GM21786 (cell line): ENCODE results near the gene UTS2B.
"Not testable (repeated sequence)": the region's sequence is repeated elsewhere in the genome, so short reads cannot be mapped to it uniquely, and the experiment has no call there.

Source experiments
- ATAC-seq: cut with Tn5 transposase; IDR thresholded peaks from one replicate; pipeline ENCODE4 v1.9.1; 2021; ENCODE audit not compliant: unreplicated experiment

Gene UTS2B

DNA sequence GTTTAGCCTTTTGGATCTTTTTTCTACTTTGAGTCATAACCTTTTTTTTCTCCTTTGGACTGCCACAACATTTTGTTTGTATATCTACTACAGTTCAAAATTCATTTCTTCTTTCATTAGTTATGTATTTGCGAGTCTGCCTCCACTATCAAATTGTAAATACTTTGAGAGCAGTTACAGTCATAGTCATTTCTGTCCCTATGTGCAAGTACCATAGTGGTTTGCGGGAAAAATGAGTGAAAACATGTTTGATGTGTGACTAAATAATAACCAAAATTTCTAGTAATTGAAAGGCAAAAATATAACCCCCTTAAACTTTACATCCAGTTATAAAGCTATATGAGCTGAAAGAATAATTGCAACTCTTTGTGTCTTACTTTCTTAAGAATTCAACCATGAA is 46.9 kb downstream of the UTS2B start:
- no peak for ATAC-seq

DNA sequence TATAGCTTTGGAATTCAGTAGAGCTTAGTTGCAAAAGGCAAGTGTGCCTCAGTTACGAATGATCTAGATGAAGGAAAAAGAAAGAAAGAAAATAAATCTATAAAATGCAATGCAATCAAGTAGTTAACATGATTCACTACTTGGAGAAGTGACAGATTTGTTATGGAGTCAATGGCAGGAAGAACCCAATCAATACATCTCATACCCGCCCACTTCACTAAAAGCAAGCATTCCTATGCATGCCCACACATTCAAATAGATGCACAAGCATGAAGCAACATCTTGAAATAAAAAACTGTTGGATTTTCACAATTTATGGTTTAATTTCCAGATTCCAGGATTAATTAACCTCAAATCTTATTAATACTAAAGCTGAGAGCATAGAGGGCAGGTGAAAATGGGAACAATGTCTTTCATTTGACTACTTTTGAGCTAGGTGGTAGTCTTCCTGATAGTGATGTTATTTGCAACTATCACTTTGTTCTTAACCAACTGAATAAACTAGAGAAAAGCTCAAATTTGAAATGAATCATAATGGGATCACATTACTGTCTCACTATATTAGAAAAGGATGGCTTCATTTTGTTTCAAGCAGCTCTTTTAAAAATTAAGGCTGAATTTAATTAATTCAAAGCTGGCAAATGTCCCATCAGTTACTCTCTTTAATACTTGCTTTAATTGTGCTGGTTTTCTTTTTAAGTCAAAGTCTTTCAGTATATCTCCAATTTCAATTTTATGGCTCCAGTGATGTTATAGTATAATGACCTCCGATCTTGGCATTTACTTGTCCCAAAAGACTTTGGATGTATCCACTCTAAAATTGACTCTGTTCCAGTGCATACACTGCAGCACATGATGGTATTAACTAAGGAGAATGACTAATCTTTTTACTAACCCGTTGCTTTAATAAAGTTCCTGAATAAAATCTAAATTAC is 47.8 kb downstream of the UTS2B start:
- no peak for ATAC-seq

DNA sequence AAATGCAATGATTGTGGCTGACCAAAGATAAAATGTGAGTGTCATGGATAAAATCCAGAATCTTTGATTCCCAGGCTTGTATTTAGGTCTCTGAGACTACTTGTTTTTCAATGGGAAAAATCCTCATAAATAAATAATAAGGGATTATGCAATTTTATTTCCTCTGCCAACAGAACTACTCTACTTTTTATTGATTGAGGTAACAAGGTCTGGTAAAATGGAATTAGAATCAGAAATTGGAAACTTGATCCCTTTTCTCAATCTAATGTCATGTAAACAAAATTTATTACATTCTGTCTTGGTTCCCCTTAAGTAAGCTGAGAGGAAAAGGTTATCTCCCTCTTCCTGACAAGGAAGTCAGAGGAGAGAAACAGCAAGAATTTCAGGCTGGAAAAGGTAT is 49.4 kb downstream of the UTS2B start:
- no peak for ATAC-seq

DNA sequence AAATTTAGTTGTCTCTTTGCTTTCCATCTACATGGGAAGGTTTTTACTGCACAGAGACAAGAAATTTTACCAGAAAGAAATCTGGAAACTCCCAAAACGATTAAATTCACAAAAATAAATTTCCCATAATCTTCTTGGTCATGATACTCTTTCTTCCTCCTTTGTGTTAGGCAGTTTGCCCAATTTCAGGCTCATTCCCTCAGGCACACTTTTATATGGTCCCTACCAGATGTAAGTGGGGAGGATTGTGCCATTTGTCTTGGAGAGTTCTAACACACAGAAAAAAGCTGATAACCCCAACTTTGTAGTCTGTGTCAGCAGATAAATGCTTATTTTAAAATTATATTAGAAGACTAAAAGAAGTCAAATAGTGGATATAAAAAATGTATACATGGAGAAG is 50.2 kb downstream of the UTS2B start:
- ATAC-seq = no peak

DNA sequence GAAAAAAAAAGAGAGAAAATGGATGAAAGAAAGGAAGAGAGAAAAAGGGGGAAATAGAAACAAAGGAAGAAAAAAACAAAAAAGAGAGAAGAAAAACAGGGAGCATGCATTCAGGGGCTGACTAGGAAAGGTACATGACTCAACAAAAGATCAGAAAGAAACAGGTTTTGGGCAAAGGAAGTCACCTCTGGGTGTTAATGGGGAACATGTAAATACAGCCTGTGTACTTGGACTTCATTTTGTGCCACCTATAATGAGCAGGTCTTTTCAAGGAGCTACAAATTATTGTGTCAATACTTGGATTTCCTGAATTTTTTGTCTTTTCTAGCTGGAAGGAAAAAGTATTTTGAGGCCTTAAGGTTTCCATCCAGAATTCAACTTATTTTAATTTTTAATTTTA is 54.6 kb downstream of the UTS2B start:
- no peak for ATAC-seq

DNA sequence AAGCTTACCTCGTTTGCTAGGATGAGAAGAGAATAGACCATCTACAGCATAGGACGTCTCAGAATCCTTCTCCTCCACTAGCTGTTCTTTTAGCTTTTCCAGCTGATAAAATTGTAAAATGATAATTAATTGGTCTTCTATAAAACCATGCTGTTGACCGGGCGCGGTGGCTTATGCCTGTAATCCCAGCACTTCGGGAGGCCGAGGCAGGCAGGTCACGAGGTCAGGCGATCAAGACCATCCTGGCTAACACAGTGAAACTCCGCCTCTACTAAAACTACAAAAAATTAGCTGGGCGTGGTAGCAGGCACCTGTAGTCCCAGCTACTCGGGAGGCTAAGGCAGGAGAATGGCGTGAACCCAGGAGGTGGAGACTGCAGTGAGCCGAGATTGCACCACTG is 55.1 kb downstream of the UTS2B start:
- ATAC-seq = not testable (repeated sequence)

DNA sequence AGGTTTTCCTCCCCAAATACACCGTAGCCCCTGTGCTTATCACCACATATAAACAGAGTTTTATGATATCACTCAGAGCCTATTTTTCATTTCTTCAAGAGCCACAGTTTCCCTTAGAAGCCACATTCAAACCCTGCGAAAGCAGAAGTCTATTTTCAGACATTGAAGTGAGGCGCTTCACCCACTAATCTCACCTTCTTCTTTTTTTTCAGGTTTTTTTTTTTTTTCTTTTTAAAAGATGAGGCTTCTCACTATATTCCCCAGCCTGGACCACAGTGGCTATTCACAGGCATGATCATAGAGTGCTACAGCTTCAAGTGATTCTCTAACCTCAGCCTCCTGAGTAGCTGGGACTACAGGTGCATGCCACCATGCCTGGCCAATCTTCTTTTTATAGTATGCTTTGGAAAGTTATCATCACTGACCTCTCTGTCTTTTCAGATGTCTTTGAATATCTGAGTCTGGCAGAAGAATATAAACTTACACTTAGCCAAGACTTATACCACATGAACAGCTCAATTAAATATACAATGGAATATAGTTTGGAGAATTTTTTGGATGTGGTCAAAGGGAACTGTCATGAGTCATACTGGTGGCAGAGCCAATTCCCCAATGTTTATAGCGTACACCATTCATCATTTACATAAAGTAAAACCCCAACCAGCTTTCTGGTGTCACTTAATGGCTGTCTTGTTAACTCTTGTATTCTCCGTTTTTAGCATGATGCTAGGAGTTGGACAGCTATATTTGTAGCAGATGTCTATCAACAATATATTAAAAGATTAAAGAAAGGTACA is 60.8 kb downstream of the UTS2B start:
- ATAC-seq = peak; percentile 69

DNA sequence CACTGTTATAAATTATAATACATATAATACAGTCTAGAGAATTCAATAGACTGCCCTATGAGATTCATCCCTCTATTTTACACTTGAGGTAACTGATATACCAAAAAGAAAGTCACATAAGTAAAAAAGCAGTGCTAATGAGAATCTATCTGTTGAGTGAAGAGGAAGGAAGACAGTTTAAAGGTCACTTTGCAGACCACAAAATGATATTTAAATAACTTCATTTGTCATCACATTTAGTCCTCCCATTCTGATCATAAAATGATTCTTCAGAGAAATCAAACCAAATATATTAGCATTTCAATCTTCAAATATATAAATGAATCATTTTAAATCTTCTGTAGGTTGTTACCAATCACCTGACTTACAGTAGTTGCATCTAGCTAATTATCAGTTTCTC is 61.6 kb downstream of the UTS2B start:
- no peak for ATAC-seq

DNA sequence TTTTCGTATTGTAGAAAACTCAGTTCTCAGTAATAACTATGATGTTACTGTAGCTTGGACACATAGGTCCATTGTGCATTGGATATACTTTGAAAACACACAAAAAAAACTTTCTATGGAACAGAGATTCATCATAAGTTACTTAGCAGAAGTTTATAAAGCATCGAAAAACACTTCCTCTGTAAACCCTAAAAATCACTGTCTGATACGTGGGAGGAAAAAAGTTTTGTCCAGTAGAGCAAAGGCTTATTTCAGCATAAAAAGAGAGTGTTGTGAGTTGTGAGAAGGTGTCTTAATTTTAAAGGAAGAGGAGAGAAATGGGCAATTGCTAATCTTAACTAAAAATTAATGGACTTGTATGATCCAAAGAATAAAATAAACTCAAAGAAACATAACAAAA is 66.5 kb downstream of the UTS2B start:
- no peak for ATAC-seq

DNA sequence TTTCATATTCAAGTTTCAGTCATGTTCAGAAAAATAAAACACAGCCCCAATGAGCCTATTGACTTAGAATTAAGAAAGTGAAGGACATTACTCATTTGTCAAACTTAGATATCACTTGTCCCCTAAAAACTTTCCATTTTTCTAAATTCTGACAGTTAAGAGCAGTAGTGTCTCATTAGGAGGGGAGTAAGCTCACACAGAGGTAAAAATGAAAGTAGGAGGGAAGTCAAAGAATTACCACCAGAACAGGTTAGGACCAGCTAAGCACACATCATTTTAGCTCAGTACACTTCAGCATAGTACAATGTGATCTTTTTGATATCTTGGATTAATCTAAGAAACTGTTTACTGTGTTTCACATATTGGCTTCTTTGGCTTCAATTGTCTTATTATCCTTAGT is 67.0 kb downstream of the UTS2B start:
- ATAC-seq = peak; percentile 85

DNA sequence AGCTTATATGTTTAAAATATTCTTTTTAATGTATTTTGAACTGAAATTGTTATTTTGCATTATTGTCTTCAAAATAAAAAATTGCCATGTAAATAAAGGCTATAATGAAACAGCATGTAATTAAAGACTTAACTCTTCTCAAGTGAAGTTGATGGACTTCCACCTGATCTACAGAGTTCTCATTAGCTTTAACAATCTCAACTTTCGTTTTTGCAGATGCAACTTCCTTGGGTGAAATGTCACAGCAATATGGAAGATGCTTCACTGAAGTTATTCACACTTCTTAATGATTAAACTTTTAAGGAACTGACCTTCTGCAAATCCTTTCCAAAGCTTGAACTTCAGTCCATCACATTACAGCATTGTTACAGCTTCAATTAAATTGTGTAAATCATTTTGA is 67.7 kb downstream of the UTS2B start:
- ATAC-seq = peak; percentile 69

DNA sequence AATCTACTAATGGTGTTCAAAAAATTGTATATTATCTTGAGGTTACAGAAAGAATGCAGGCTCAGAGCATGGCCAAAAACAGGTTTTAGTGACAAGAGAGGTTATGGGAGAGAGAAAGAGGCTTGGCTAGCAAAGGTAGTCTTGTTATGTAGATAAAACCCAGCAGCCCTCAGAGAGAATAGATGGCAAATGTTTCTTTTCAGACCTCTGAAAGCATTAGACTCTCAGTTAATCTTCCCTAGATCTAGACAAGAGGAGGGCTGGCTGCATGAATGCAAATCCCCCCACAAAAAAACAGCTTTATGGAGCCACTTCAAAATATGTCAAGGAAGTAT is 69.1 kb downstream of the UTS2B start:
- ATAC-seq = no peak

DNA sequence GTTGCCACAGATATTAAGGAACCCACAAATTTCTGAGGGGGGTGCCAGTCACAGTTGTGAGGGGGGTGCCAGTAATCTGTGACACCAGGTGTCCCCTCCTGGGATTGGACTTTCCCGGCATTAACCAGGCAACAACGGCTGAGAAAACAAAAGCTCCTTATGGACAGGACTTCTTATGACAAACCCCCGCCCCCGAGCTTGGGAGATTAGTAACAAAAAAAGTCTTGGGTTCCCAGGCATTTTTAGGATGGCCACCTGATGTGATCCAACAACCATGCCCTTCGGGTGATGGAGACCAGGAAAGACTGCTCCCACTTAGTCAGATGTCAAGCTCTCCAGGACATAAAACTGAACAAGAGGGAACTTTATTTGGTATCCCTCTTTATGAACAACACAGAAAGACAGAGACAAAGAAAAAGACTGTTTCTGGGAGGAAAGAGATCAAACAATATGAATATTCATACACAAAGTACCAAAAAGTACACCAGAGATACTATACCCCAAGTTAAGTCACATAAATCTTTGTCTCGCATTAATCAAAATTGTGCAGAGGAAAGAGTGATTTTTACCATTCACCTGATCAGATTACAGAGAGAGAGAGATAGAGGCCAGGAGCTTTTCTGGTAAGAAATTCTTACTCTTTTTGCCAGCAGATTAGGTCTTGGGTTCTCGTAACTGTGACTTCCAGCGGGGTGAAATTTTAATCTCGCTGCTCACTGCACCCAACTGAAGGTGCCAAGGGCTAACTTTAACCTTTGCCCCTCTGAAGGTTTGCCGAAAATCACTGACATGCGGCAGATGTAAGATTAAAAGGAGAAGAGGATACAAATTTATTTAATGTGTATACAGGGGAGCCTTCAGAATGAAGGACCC is 69.7 kb downstream of the UTS2B start:
- no peak for ATAC-seq

DNA sequence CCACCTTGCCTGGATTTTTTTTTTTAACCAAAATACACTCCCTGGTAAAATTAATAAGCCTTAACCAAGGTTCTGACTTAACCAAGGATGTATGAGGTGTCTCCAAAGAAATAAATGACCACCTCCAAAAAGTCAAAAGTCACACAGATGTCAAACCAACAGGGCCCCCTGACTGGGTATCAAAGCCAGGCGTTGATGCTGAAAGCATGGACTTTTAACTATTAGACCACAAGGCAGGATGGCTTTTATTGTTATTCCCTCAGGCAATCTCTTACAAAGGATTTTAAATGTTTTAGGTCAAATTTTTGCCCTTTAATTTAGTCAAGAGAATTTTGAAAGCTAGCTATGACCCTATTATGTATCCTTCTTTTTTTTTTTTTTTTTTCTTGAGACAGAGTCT is 70.8 kb downstream of the UTS2B start:
- no peak for ATAC-seq

DNA sequence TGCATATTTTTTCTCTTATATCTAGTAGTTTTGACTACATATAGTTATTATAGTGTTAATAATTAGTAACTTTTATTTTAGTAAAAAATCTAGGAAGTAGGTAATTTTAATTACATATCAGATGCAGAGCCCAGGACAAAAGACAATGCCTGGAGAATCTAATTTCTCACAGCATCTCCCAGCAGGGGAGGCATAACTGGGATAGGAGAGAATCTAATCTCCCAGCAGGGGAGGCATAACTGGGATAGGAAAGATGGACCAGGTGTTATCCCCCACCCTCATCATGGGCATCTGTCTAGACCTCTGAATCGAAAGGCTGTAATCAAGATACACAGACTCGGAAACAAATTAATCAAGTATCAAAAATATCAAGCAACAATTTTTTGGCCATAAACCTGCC is 73.0 kb downstream of the UTS2B start:
- no peak for ATAC-seq

DNA sequence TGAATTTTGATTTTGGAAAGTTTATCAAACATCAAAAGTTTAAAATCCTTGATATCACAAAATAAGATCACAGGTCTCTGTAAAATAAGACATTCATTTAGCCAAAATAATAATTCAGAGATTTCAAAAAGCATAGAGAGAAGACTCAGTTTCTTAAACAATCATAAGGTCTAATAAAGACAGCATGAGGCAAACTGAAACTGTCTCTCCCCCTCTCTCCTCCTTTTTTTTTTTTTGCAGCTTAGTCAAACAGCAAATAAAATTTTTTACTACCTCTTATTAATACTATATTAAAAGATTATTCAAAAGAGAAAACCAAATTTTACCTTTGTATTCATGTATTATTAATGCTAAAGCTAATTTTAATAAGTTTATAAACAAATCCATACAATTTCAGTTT is 73.9 kb downstream of the UTS2B start:
- no peak for ATAC-seq

DNA sequence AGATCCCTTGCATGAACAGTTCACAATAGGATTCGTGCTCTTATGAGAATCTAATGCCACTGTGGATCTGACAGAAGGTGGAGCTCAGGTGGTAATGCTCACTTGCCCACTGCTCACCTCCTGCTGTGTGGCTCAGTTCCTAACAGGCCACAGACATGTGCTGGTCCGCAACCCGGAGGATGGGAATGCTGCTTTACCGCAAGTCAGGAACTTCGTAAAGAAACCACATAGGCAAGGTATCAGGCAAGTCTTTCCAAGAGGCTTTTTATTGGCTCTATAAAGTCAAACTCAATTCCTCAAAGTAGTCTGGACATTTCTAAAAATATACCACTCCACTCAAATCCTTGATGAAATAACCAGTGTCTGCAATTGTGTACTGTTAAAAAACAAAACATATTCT is 75.2 kb downstream of the UTS2B start:
- ATAC-seq = no peak

DNA sequence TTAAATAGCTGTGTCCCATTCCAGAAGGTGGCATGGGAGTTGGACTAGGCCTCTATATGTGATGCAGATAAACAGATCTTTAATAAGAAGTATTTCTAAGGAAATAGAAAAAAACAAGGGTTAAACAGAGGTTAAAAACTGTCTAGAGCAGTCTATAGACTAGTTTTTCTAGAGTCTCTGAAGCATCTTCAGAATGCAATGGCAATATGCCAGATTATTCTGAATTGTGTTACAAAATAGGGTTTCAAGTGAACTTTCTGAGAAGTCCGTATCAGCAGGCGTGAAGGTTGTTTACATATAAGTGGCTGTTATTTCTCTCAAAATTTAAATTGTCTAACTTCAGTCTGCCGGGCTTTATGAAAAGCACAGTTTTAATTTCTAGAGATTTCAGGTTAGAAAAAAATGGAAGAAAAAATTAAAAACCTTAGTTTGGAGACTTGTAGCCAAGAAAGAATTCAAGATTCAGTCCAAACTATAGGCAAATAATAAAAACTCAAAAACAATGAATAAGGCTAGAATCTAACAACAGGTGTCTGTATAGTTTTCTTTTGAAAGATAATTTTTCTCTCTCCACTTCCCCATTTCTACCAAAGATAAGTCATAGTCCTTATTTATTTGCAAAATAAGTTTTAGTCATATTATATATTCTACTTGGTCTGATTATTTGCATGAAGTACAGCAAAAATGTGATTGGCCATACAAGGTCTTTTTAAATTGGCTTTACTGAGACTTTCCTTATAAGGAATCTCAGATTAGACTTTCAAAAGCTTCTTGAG is 76.0 kb downstream of the UTS2B start:
- no peak for ATAC-seq

DNA sequence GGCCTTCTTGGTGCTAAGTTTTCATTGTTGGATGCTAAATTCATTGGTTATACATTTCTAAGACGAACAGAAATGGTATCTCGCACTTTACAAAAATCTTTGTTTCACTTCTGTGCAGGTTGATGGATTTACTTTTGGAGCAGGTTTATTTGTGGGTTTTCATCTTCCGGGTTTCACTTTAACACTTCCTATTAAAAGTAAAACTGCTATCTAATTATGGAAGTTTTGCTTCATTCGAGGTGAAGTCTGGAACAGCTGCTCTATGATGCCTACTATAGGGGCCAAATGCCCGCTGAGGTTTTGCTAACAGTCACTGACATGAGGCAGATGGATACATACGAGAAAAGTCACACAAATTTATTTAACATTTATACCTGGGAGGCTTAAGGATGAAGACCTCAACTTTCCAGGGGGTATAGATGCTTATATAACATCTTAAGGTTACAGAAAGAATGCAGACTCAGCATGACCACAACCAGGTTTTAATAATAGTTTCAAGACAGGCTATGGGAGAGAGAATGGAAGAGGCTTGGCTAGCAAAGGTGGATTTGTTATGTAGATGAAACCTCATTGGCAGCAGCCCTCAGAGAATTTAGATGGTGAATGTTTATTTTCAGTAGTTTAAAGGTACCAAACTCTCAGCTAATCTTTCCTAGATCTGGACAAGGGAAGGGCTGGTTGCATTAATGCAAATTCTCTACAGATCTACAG is 77.1 kb downstream of the UTS2B start:
- peak; percentile 46 for ATAC-seq

DNA sequence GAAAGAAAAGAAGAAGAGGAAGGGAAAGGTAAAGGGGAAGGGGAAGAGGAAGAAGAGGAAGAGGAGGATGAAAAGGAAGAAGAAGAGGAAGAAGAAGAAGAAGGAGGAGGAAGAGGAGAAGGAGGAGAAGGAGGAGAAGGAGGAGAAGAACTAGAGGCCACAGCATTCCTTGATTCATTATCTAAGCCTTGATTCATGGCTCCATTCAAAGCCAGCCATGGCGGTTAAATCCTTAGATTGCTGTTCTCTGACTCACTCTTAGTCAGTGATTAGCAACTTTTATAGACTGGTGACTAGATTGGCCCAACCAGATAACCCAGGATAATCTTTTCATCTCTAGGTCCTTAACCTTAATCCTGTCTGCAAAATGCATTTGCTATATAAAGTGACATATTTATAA is 83.7 kb downstream of the UTS2B start:
- ATAC-seq = no peak
